ENCODE results near the gene UBE2D2.

The UBE2D2 gene

GRCh38 chr5:139648205-139649081, 87.3 kb downstream of the UBE2D2 start, which contains the start of gene CXXC5:
CXXC5 (plus strand) TSS chr5:139648349; CDS start chr5:139680524, 32,175 bp downstream.
- DNase-seq (ENCODE audit: low read depth in 3 of 3) = no peak

GRCh38 chr5:139649082-139649991, 88.2 kb downstream of the UBE2D2 start:
- no peak for DNase-seq (ENCODE audit: low read depth in 3 of 3)

GRCh38 chr5:139650031-139650688, 89.0 kb downstream of the UBE2D2 start:
- no peak for DNase-seq (ENCODE audit: low read depth in 3 of 3)

GRCh38 chr5:139650689-139651042, 89.5 kb downstream of the UBE2D2 start:
- DNase-seq (ENCODE audit: low read depth in 3 of 3) = no peak

GRCh38 chr5:139651043-139651834, 90.1 kb downstream of the UBE2D2 start:
- no peak for DNase-seq (ENCODE audit: low read depth in 3 of 3)

GRCh38 chr5:139651853-139652787, 91.0 kb downstream of the UBE2D2 start:
- peak in 1 of 3 donors; percentile 55 for DNase-seq (ENCODE audit: low read depth in 3 of 3)

GRCh38 chr5:139652788-139653241, 91.7 kb downstream of the UBE2D2 start:
- DNase-seq (ENCODE audit: low read depth in 3 of 3) = no peak

- no peak for DNase-seq (ENCODE audit: low read depth in 3 of 3)
These were observed 92.5 kb downstream of the UBE2D2 start for GRCh38 chr5:139653616-139654015.

GRCh38 chr5:139654464-139654863, 93.3 kb downstream of the UBE2D2 start:
- no peak for DNase-seq (ENCODE audit: low read depth in 3 of 3)

GRCh38 chr5:139654871-139655491, 93.8 kb downstream of the UBE2D2 start:
- no peak for DNase-seq (ENCODE audit: low read depth in 3 of 3)

GRCh38 chr5:139655727-139656271, 94.7 kb downstream of the UBE2D2 start:
- no peak for DNase-seq (ENCODE audit: low read depth in 3 of 3)

- no peak for DNase-seq (ENCODE audit: low read depth in 3 of 3)
These were observed 96.5 kb downstream of the UBE2D2 start for GRCh38 chr5:139657363-139658321.

- no peak for DNase-seq (ENCODE audit: low read depth in 3 of 3)
These were observed 97.4 kb downstream of the UBE2D2 start for GRCh38 chr5:139658501-139658927.

- DNase-seq (ENCODE audit: low read depth in 3 of 3) = no peak
These were observed 98.0 kb downstream of the UBE2D2 start for GRCh38 chr5:139658928-139659667.

GRCh38 chr5:139659695-139660101, 98.6 kb downstream of the UBE2D2 start:
- no peak for DNase-seq (ENCODE audit: low read depth in 3 of 3)

GRCh38 chr5:139660105-139660922, 99.2 kb downstream of the UBE2D2 start:
- DNase-seq (ENCODE audit: low read depth in 3 of 3) = no peak

All from stimulated activated CD4-positive, alpha-beta T cell treated with anti-CD3 and anti-CD28 coated beads, TNF-alpha, amount 100 ng/mL, for 48 hours (primary cell).